ENCODE measurements around the gene FOXO3.

The FOXO3 gene

DNA sequence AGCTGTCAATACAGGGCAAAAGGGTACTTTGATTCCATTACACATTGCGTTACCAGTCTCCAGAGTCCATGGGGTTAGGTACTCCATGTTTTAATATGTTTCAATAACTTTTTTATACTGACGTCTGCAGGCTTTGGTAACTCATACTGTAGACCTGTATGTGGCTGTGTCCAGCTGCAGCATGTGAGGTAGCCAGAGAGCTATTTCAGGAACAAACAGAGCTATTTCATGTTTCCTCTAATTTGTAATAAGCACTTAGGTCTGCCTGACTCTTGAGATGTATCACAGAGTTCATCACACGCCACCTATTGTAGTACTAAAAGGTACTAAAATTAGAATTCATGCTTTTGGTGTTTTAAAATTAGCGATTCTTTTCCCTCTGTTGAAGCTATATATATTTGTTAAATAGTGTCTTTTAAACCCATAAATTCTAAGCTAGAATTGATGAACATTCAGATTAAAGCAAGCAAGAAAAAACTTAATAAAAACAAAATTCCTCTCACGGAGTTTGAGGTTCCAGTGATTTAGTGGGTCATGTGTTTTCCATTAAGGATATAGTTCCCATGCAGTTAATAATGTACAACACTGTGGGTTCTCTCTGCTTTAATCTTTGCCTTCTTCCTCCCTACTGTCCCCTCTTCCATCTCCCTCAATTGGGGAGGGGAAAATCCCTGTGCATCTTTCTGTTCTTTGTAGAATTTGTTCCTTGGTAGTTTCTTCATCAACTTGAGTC is 37.0 kb downstream of the FOXO3 start:
- H3K27ac ChIP-seq (ENCODE audit: low read depth, low read length), result no peak overlapping the region
- H3K4me3 ChIP-seq (ENCODE audit: low read length), result no peak overlapping the region
- H3K27me3 ChIP-seq (ENCODE audit: insufficient read depth, low read length, poor library complexity), result no peaks in the 10 kb centered on the region
- no peak overlapping the region for H3K23ac ChIP-seq (ENCODE audit: low read length)
- no peak overlapping the region for H4K8ac ChIP-seq (ENCODE audit: low read depth, low read length)
- no peak overlapping the region for H3K18ac ChIP-seq (ENCODE audit: low read length)
- no peak overlapping the region for H3K56ac ChIP-seq (ENCODE audit: low read length)
- peaks cover 4% of the 10 kb centered on the region for H3K79me2 ChIP-seq (ENCODE audit: control insufficient read depth, insufficient read depth, low read length)
- H2AK5ac ChIP-seq (ENCODE audit: low read length), result no peak overlapping the region
- H4K5ac ChIP-seq (ENCODE audit: low read length), result no peak overlapping the region
- H3K79me1 ChIP-seq (ENCODE audit: low read length), result peaks cover 15% of the 10 kb centered on the region
- H3K36me3 ChIP-seq (ENCODE audit: control insufficient read depth, insufficient read depth, low read length), result no peaks in the 10 kb centered on the region
- H2BK120ac ChIP-seq (ENCODE audit: low read depth, low read length), result no peak overlapping the region
- H2BK5ac ChIP-seq (ENCODE audit: low read length), result no peak overlapping the region
- DNase-seq, result no peak
- peaks cover 3% of the 10 kb centered on the region for H3K4me1 ChIP-seq (ENCODE audit: control insufficient read depth, low read depth, low read length)
- H3K4ac ChIP-seq (ENCODE audit: low read depth, low read length), result peak overlapping the region; percentile 36
- H2BK15ac ChIP-seq (replicated peaks; ENCODE audit: low read depth), result no peak overlapping the region
- no peak overlapping the region for H3K9ac ChIP-seq (ENCODE audit: low read length)
- WGBS (ENCODE audit: extremely low coverage, insufficient coverage, low lambda C conversion rate), result no CpG with 5 or more reads among the region's 5 CpGs
- H3K4me2 ChIP-seq (ENCODE audit: low read length), result no peak overlapping the region

DNA sequence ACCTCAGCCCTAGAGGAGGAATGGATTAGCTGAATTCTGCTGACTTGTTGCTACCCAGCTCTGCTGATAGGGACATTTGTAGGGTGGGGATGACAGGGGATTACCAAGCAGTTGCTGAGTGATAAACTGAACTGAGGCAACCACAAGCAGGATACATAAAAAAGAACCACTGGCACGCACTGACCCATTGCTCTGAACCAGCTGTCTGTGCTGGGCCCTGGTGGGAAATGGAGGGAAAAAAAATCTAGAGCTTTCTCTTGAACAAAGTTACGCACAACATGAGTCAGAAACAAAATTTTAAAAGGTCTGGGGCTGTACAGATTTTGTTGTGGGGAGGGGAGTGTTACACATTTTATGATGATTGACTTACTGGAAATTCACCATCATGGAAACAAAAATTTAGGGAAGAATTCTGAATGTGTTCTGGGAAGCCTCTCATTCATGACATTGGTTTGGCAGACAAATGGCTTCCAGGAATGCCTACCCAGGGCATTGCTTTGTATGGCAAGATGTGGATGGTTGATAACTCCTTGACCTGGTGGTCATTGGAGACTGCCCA is 37.7 kb downstream of the FOXO3 start:
- no peaks in the 10 kb centered on the region for H3K27me3 ChIP-seq (ENCODE audit: insufficient read depth, low read length, poor library complexity)
- no peak overlapping the region for H2BK5ac ChIP-seq (ENCODE audit: low read length)
- no CpG with 5 or more reads among the region's 2 CpGs for WGBS (ENCODE audit: extremely low coverage, insufficient coverage, low lambda C conversion rate)
- no peak overlapping the region for H2BK15ac ChIP-seq (replicated peaks; ENCODE audit: low read depth)
- no peak overlapping the region for H3K9ac ChIP-seq (ENCODE audit: low read length)
- H3K4ac ChIP-seq (ENCODE audit: low read depth, low read length), result no peak overlapping the region
- H3K4me3 ChIP-seq (ENCODE audit: low read length), result no peak overlapping the region
- no peak overlapping the region for H3K18ac ChIP-seq (ENCODE audit: low read length)
- peaks cover 14% of the 10 kb centered on the region for H3K79me1 ChIP-seq (ENCODE audit: low read length)
- DNase-seq, result peak; percentile 36
- no peak overlapping the region for H2AK5ac ChIP-seq (ENCODE audit: low read length)
- no peak overlapping the region for H3K56ac ChIP-seq (ENCODE audit: low read length)
- H3K23ac ChIP-seq (ENCODE audit: low read length), result no peak overlapping the region
- H3K36me3 ChIP-seq (ENCODE audit: control insufficient read depth, insufficient read depth, low read length), result no peaks in the 10 kb centered on the region
- H3K4me1 ChIP-seq (ENCODE audit: control insufficient read depth, low read depth, low read length), result peaks cover 3% of the 10 kb centered on the region
- peaks cover 4% of the 10 kb centered on the region for H3K79me2 ChIP-seq (ENCODE audit: control insufficient read depth, insufficient read depth, low read length)
- no peak overlapping the region for H2BK120ac ChIP-seq (ENCODE audit: low read depth, low read length)
- H3K4me2 ChIP-seq (ENCODE audit: low read length), result no peak overlapping the region
- H3K27ac ChIP-seq (ENCODE audit: low read depth, low read length), result no peak overlapping the region
- H4K5ac ChIP-seq (ENCODE audit: low read length), result no peak overlapping the region
- H4K8ac ChIP-seq (ENCODE audit: low read depth, low read length), result no peak overlapping the region

DNA sequence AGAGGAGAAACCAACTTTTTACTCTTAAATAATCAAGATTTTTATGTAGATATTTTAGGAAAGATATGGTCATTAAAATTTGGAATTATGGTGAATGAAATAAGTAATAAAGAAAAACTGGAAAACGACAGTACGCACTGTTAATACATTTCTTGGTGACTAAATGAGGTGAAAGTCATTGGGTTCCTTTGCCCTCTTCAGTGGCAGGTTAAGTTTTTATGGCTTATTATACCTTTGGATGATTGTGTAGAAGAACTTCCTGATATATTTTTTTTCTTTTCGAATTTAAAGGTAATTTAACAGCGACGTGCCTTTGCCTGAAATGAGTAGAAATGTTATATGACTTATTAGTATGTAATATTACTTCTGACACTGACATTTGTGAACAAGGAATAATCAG is 43.4 kb downstream of the FOXO3 start:
- Histone ChIP-seq H3K27me3 (ENCODE audit: insufficient read depth, low read length, poor library complexity) (no peaks in the 10 kb centered on the region), H3K4me3 (ENCODE audit: low read length) (no peak overlapping the region), H4K5ac (ENCODE audit: low read length) (no peak overlapping the region), H3K79me2 (ENCODE audit: control insufficient read depth, insufficient read depth, low read length) (peaks cover 4% of the 10 kb centered on the region), H3K4me2 (ENCODE audit: low read length) (no peak overlapping the region), H3K9ac (ENCODE audit: low read length) (no peak overlapping the region), H2AK5ac (ENCODE audit: low read length) (no peak overlapping the region), H3K79me1 (ENCODE audit: low read length) (peaks cover 7% of the 10 kb centered on the region), H3K18ac (ENCODE audit: low read length) (no peak overlapping the region), H3K4me1 (ENCODE audit: control insufficient read depth, low read depth, low read length) (no peaks in the 10 kb centered on the region), H3K36me3 (ENCODE audit: control insufficient read depth, insufficient read depth, low read length) (no peaks in the 10 kb centered on the region), H3K56ac (ENCODE audit: low read length) (no peak overlapping the region), H2BK120ac (ENCODE audit: low read depth, low read length) (no peak overlapping the region), H3K4ac (ENCODE audit: low read depth, low read length) (no peak overlapping the region), H2BK5ac (ENCODE audit: low read length) (no peak overlapping the region), H3K27ac (ENCODE audit: low read depth, low read length) (no peak overlapping the region), H2BK15ac (replicated peaks; ENCODE audit: low read depth) (no peak overlapping the region), H3K23ac (ENCODE audit: low read length) (no peak overlapping the region), H4K8ac (ENCODE audit: low read depth, low read length) (no peak overlapping the region)
- DNase-seq, result no peak
- WGBS (ENCODE audit: extremely low coverage, insufficient coverage, low lambda C conversion rate), result 100% methylated on average over 2 of the region's 5 CpGs

DNA sequence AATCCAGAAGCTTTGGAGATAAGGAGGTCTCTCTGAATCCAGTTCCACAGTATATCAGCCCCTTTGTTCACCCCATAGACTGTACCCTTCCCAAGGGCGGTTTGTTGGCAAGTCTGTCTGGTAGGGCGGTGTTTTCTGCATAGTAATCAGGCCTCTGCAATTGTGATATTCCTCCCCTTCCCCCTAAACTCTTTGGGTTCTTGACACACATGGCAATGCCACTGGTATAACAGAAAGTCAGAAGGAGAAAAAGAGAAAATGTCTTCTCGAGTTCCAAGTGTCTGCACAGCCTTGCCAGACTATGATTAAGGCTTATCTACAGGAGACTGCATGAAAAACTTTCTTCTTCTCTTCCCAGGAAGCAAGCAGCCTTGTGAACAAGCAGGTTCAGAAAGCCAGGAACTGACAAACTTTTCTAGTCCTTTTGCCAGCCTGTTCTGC is 45.6 kb downstream of the FOXO3 start:
- no peak overlapping the region for H3K27ac ChIP-seq (ENCODE audit: low read depth, low read length)
- no peak overlapping the region for H4K5ac ChIP-seq (ENCODE audit: low read length)
- no peak overlapping the region for H4K8ac ChIP-seq (ENCODE audit: low read depth, low read length)
- no peak overlapping the region for H3K4me3 ChIP-seq (ENCODE audit: low read length)
- H3K23ac ChIP-seq (ENCODE audit: low read length), result no peak overlapping the region
- WGBS (ENCODE audit: extremely low coverage, insufficient coverage, low lambda C conversion rate), result no CpG with 5 or more reads among the region's 3 CpGs
- no peak overlapping the region for H2AK5ac ChIP-seq (ENCODE audit: low read length)
- H3K79me2 ChIP-seq (ENCODE audit: control insufficient read depth, insufficient read depth, low read length), result peaks cover 6% of the 10 kb centered on the region
- no peak overlapping the region for H3K9ac ChIP-seq (ENCODE audit: low read length)
- no peak overlapping the region for H3K4ac ChIP-seq (ENCODE audit: low read depth, low read length)
- H3K56ac ChIP-seq (ENCODE audit: low read length), result no peak overlapping the region
- H3K79me1 ChIP-seq (ENCODE audit: low read length), result peaks cover 6% of the 10 kb centered on the region
- no peak overlapping the region for H2BK120ac ChIP-seq (ENCODE audit: low read depth, low read length)
- no peak overlapping the region for H3K18ac ChIP-seq (ENCODE audit: low read length)
- no peak overlapping the region for H2BK15ac ChIP-seq (replicated peaks; ENCODE audit: low read depth)
- DNase-seq, result no peak
- no peak overlapping the region for H3K4me2 ChIP-seq (ENCODE audit: low read length)
- no peaks in the 10 kb centered on the region for H3K36me3 ChIP-seq (ENCODE audit: control insufficient read depth, insufficient read depth, low read length)
- peaks cover 2% of the 10 kb centered on the region for H3K4me1 ChIP-seq (ENCODE audit: control insufficient read depth, low read depth, low read length)
- H2BK5ac ChIP-seq (ENCODE audit: low read length), result no peak overlapping the region
- no peaks in the 10 kb centered on the region for H3K27me3 ChIP-seq (ENCODE audit: insufficient read depth, low read length, poor library complexity)

DNA sequence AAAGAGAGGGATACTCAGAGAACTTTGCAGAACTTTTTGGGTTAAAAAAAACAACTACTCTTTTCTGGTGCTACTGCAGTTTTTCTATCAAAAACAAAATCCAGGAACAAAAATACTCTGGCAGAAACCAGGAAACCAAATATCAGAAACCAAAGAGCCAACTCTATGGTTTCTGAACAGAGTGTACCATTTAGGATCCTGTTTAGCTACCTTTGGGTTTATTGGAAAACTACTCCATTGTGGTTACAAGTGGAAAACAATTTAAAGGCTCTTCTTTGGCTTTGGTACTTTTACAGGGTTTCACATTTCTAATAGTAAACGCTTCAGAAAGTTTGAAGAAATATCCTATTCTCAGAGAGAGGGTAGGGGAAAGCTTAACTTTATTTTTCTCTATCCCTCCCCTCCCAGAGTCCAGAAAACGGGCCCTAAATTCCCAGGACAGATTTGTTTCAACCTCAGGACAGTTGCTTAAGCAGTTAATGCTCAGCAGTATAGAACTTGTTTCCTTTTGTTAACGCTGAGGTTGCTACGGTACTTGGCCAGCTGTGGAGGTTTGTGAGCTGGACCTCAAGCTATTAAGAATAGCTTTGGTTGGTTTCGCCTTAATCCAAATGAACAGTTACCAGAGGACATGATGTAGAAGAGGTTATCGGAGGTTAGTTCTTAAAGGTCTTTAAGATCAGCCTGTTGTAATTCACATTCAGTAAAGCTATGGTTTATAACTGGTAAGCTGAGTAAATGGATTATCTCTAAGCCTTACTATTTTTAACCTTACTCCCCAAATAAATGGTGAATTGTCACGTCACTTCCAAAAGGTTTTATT is 47.9 kb downstream of the FOXO3 start:
- peaks cover 6% of the 10 kb centered on the region for H3K79me1 ChIP-seq (ENCODE audit: low read length)
- no peak overlapping the region for H2BK120ac ChIP-seq (ENCODE audit: low read depth, low read length)
- no peak overlapping the region for H2BK5ac ChIP-seq (ENCODE audit: low read length)
- no peak overlapping the region for H3K27ac ChIP-seq (ENCODE audit: low read depth, low read length)
- no peak overlapping the region for H3K4me3 ChIP-seq (ENCODE audit: low read length)
- H3K4me2 ChIP-seq (ENCODE audit: low read length), result no peak overlapping the region
- no peak overlapping the region for H4K8ac ChIP-seq (ENCODE audit: low read depth, low read length)
- no peak overlapping the region for H3K4ac ChIP-seq (ENCODE audit: low read depth, low read length)
- H3K18ac ChIP-seq (ENCODE audit: low read length), result no peak overlapping the region
- no peaks in the 10 kb centered on the region for H3K36me3 ChIP-seq (ENCODE audit: control insufficient read depth, insufficient read depth, low read length)
- no CpG with 5 or more reads among the region's 7 CpGs for WGBS (ENCODE audit: extremely low coverage, insufficient coverage, low lambda C conversion rate)
- H3K56ac ChIP-seq (ENCODE audit: low read length), result no peak overlapping the region
- H3K79me2 ChIP-seq (ENCODE audit: control insufficient read depth, insufficient read depth, low read length), result peaks cover 6% of the 10 kb centered on the region
- no peak overlapping the region for H3K9ac ChIP-seq (ENCODE audit: low read length)
- H2AK5ac ChIP-seq (ENCODE audit: low read length), result no peak overlapping the region
- H3K27me3 ChIP-seq (ENCODE audit: insufficient read depth, low read length, poor library complexity), result no peaks in the 10 kb centered on the region
- no peak overlapping the region for H2BK15ac ChIP-seq (replicated peaks; ENCODE audit: low read depth)
- H3K4me1 ChIP-seq (ENCODE audit: control insufficient read depth, low read depth, low read length), result peaks cover 2% of the 10 kb centered on the region
- no peak overlapping the region for H3K23ac ChIP-seq (ENCODE audit: low read length)
- no peak overlapping the region for H4K5ac ChIP-seq (ENCODE audit: low read length)
- no peak for DNase-seq

Data from mesendoderm (in vitro differentiated cells).